Esophagus squamous epithelium (tissue), 4 donors: ENCODE results near the gene SLC30A5.
"Not testable (repeated sequence)": the region's sequence is repeated elsewhere in the genome, so short reads cannot be mapped to it uniquely, and the experiment has no call there.

Experiments used
- CTCF ChIP-seq, 6 experiments: fragments of 450-650 bp in 4 of 6; fragments of 200-600 bp in 2 of 6; sonication (generic) in 2 of 6; IDR thresholded peaks; one replicate each; pipeline ENCODE4 v1.5.1; 2016 to 2019; ENCODE audit warnings: antibody characterized with exemption in 6 of 6, mild to moderate bottlenecking in 4 of 6, moderate library complexity in 4 of 6
- POLR2A ChIP-seq, 4 donors: fragments of 450-650 bp; IDR thresholded peaks; one replicate each; pipeline ENCODE4 v1.6.1; 2017; ENCODE audit warnings: antibody characterized with exemption in 4 of 4, mild to moderate bottlenecking in 4 of 4, moderate library complexity in 3 of 4

DNA sequence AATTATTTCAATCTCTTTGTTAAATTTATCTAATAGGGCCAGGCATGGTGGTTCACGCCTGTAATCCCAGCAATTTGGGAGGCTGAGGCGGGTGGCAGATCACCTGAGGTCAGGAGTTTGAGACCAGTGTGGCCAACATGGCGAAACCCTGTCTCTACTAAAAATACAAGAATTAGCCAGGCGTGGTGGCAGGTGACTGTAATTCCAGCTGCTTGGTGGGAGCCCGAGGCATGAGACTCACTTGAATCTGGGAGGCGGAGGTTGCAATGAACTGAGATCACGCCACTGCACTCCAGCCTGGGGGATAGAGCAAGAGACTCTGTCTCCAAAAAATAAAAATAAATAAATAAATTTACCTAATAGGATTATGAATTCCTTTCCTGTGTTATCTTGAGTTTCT, 54.8 kb downstream of the SLC30A5 start:
- not testable (repeated sequence) for TF ChIP-seq CTCF, POLR2A (IDR thresholded peaks at IDR 0.05)
